GM19351 (cell line): ENCODE results near the gene RAD9A.

Experiments used
- ATAC-seq: cut with Tn5 transposase; IDR thresholded peaks from one replicate; pipeline ENCODE4 v1.9.1; 2021; ENCODE audit warnings: mild to moderate bottlenecking, moderate library complexity; ENCODE audit not compliant: unreplicated experiment

The RAD9A gene

GRCh38 chr11:67356864-67357561, 34.8 kb upstream of the RAD9A start:
- ATAC-seq = no peak

- no peak for ATAC-seq
These were observed 33.7 kb upstream of the RAD9A start for GRCh38 chr11:67357831-67358670.

- ATAC-seq = no peak
These were observed 27.6 kb upstream of the RAD9A start for GRCh38 chr11:67364169-67364568.

GRCh38 chr11:67364783-67365722, 26.7 kb upstream of the RAD9A start:
- ATAC-seq = no peak

GRCh38 chr11:67365736-67366444, 25.9 kb upstream of the RAD9A start:
- no peak for ATAC-seq

- ATAC-seq = no peak
These were observed 25.2 kb upstream of the RAD9A start for GRCh38 chr11:67366546-67366945.

GRCh38 chr11:67366961-67367760, 24.6 kb upstream of the RAD9A start:
- ATAC-seq = no peak

GRCh38 chr11:67367761-67368227, 24.0 kb upstream of the RAD9A start:
- ATAC-seq = no peak

GRCh38 chr11:67368621-67369020, 23.2 kb upstream of the RAD9A start:
- no peak for ATAC-seq

- no peak for ATAC-seq
These were observed 22.5 kb upstream of the RAD9A start for GRCh38 chr11:67369275-67369674.

GRCh38 chr11:67369801-67370284, 21.9 kb upstream of the RAD9A start:
- no peak for ATAC-seq

- no peak for ATAC-seq
These were observed 21.3 kb upstream of the RAD9A start for GRCh38 chr11:67370351-67371076.

- no peak for ATAC-seq
These were observed 20.4 kb upstream of the RAD9A start for GRCh38 chr11:67371189-67371910.

- no peak for ATAC-seq
These were observed 19.9 kb upstream of the RAD9A start for GRCh38 chr11:67371911-67372320.

- ATAC-seq = no peak
These were observed 19.3 kb upstream of the RAD9A start for GRCh38 chr11:67372321-67372992.

GRCh38 chr11:67372993-67373647, 18.7 kb upstream of the RAD9A start, which contains the start of gene CLCF1:
Gene CLCF1, minus strand, starts transcription at chr11:67373598. Its CDS starts 59 bp downstream, at chr11:67373539.
- ATAC-seq = no peak
